Upper lobe of left lung (tissue), 6 donors: ENCODE results near the gene CDC42BPG. TPM values are rescaled to one million over a fixed set of nuclear protein-coding genes. Genes with fewer than 3 reads are reported as not detected.
A peak's percentile ranks its signal among the peaks of the same experiment; 100 is the strongest.

Source experiments
- ATAC-seq, 2 donors: fragments of 200-7000 bp; cut with Tn5 transposase; one replicate each; pipeline ENCODE4 v1.9.1; 2022; ENCODE audit warnings: mild to moderate bottlenecking in 2 of 2, moderate library complexity in 2 of 2; ENCODE audit not compliant: low FRiP score in 2 of 2
- DNase-seq, 2 donors: peaks; one replicate each; pipeline ENCODE4 v3.0.0-alpha.2; 2019 to 2020
- H3K27ac ChIP-seq, 4 donors: fragments of 200-600 bp; sonication (generic); one replicate each; pipeline ENCODE4 v1.5.1; 2016 to 2019
- H3K27me3 ChIP-seq, 4 donors: fragments of 200-600 bp; sonication (generic); one replicate each; pipeline ENCODE4 v1.5.1; 2017 to 2019
- H3K36me3 ChIP-seq, 4 donors: fragments of 200-600 bp; sonication (generic); one replicate each; pipeline ENCODE4 v1.5.1; 2016 to 2019
- H3K4me1 ChIP-seq, 4 donors: fragments of 200-600 bp; sonication (generic); one replicate each; pipeline ENCODE4 v1.5.1; 2018 to 2019
- H3K4me3 ChIP-seq, 4 donors: fragments of 200-600 bp; sonication (generic); one replicate each; pipeline ENCODE4 v1.5.1; 2017 to 2019; ENCODE audit warnings: mild to moderate bottlenecking in 2 of 4, moderate library complexity in 1 of 4
- H3K9me3 ChIP-seq, 4 donors: fragments of 200-600 bp; sonication (generic); one replicate each; pipeline ENCODE4 v1.5.1; 2018 to 2019
- CTCF ChIP-seq, 6 experiments: fragments of 450-650 bp in 4 of 6; fragments of 200-600 bp in 2 of 6; sonication (generic) in 2 of 6; IDR thresholded peaks; one replicate each; pipeline ENCODE4 v1.5.1; 2016 to 2019; ENCODE audit warnings: antibody characterized with exemption in 6 of 6
- EP300 ChIP-seq, 4 donors: sonication (generic); formaldehyde crosslinking; IDR thresholded peaks; one replicate each; pipeline ENCODE4 v1.5.1; 2017; ENCODE audit warnings: antibody characterized with exemption in 4 of 4, control low read depth in 2 of 4
- POLR2A ChIP-seq, 4 donors: fragments of 450-650 bp; IDR thresholded peaks; one replicate each; pipeline ENCODE4 v1.5.1; 2016 to 2017; ENCODE audit warnings: antibody characterized with exemption in 4 of 4, mild to moderate bottlenecking in 2 of 4
- POLR2AphosphoS5 ChIP-seq, 2 donors: sonication (generic); formaldehyde crosslinking; IDR thresholded peaks; one replicate each; pipeline ENCODE4 v1.5.1; 2017; ENCODE audit warnings: antibody characterized with exemption in 2 of 2
- WGBS, 2 donors: methylation state at CpG; one replicate each; pipeline ENCODE4 v1.1.5; 2017 to 2018; 5-methylcytosine and 5-hydroxymethylcytosine counted together
- total RNA-seq, 6 donors: library from RNA; depleted of rRNA in 4 of 6; stranded (reverse); fragments of >200 nt in 4 of 6; gene quantifications; one replicate each; pipeline versions ENCODE4 v1.1.0 to v1.2.1, GENCODE V29; 2016 to 2021
- donor health status: DM: no; HTN: no; CAD: no; lungs with moderate emphysema.
- donor health status: DM: no; HTN: yes; CAD: no; lungs with severe emphysema.

CDC42BPG gene
- total RNA-seq, 6 donors from 2014 or later = 21.6 to 62.4 (median 26.0) TPM

- no peak overlapping the region for H3K4me3 ChIP-seq
- no peaks in the 10 kb centered on the region for H3K27me3 ChIP-seq
- peak overlapping the region; percentile 33 to 95 (median 87) for H3K27ac ChIP-seq
- no peak for DNase-seq
- 52 to 68% methylated on average over 7 to 13 of the region's 13 CpGs for WGBS, 2 donors
- ATAC-seq = no peak
- peaks cover 0 to 26% (median 15%) of the 10 kb centered on the region in 4 donors for H3K36me3 ChIP-seq
- H3K4me1 ChIP-seq = peaks cover 80 to 91% (median 88%) of the 10 kb centered on the region in 4 donors
- TF ChIP-seq POLR2A (IDR thresholded peaks at IDR 0.05) (no peak), CTCF (IDR thresholded peaks at IDR 0.05) (peak in 2 of 6 experiments; percentile 12 to 22), POLR2AphosphoS5 (IDR thresholded peaks at IDR 0.05) (peak; percentile 6 to 47)
- H3K9me3 ChIP-seq = no peaks in the 10 kb centered on the region
Observed at GRCh38 chr11:64850979-64851567, 6.6 kb upstream of the CDC42BPG start.

- DNase-seq (no peak), ATAC-seq (no peak)
- Histone ChIP-seq H3K9me3 (no peaks in the 10 kb centered on the region), H3K4me3 (no peak overlapping the region), H3K36me3 (peaks cover 0 to 25% (median 15%) of the 10 kb centered on the region in 4 donors), H3K4me1 (peaks cover 73 to 86% (median 81%) of the 10 kb centered on the region in 4 donors), H3K27ac (peak overlapping the region; percentile 21 to 95 (median 87)), H3K27me3 (no peaks in the 10 kb centered on the region)
- WGBS, 2 donors = 83 to 88% methylated on average over 16 to 19 of the region's 19 CpGs
- TF ChIP-seq POLR2A (IDR thresholded peaks at IDR 0.05) = no peak
- no peak for TF ChIP-seq POLR2AphosphoS5 (IDR thresholded peaks at IDR 0.05)
- no peak for TF ChIP-seq EP300 (IDR thresholded peaks at IDR 0.05)
- TF ChIP-seq CTCF (IDR thresholded peaks at IDR 0.05) = no peak
Observed at GRCh38 chr11:64849598-64850356, 5.3 kb upstream of the CDC42BPG start.

GRCh38 chr11:64848826-64849597, 4.6 kb upstream of the CDC42BPG start:
- peaks cover 0 to 18% (median 10%) of the 10 kb centered on the region in 4 donors for H3K36me3 ChIP-seq
- ATAC-seq = no peak
- no peaks in the 10 kb centered on the region for H3K27me3 ChIP-seq
- H3K9me3 ChIP-seq = no peaks in the 10 kb centered on the region
- H3K27ac ChIP-seq = peak overlapping the region; percentile 21 to 95 (median 87)
- TF ChIP-seq POLR2AphosphoS5 (IDR thresholded peaks at IDR 0.05) (no peak), CTCF (IDR thresholded peaks at IDR 0.05) (peak in 2 of 6 experiments; percentile 15 to 22)
- WGBS, 2 donors = 81 to 83% methylated on average over 2 to 15 of the region's 16 CpGs
- no peak overlapping the region for H3K4me3 ChIP-seq
- H3K4me1 ChIP-seq = peaks cover 68 to 84% (median 77%) of the 10 kb centered on the region in 4 donors
- DNase-seq = peak in 1 of 2 donors; percentile 76

GRCh38 chr11:64848214-64848825, 3.9 kb upstream of the CDC42BPG start:
- 78 to 84% methylated on average over 6 of the region's 6 CpGs for WGBS, 2 donors
- Histone ChIP-seq H3K4me3 (no peak overlapping the region), H3K27ac (peak overlapping the region in 3 of 4 donors; percentile 63 to 95 (median 92)), H3K9me3 (no peaks in the 10 kb centered on the region), H3K4me1 (peaks cover 64 to 84% (median 72%) of the 10 kb centered on the region in 4 donors), H3K36me3 (peaks cover 0 to 11% (median 3%) of the 10 kb centered on the region in 4 donors), H3K27me3 (no peaks in the 10 kb centered on the region)
- ATAC-seq = no peak
- no peak for DNase-seq
- TF ChIP-seq EP300 (IDR thresholded peaks at IDR 0.05) (no peak), CTCF (IDR thresholded peaks at IDR 0.05) (no peak), POLR2AphosphoS5 (IDR thresholded peaks at IDR 0.05) (no peak), POLR2A (IDR thresholded peaks at IDR 0.05) (no peak)
